Sigmoid colon (tissue), 7 donors: ENCODE data around the gene RRAD. TPM values are rescaled to one million over a fixed set of nuclear protein-coding genes. Genes with fewer than 3 reads are reported as not detected.
A peak's percentile ranks its signal among the peaks of the same experiment; 100 is the strongest.

Source experiments
- DNase-seq: peaks from one replicate; pipeline ENCODE4 v3.0.0-alpha.2; 2019
- H3K27ac ChIP-seq, 4 donors: fragments of 200-600 bp; sonication (generic); one replicate each; pipeline ENCODE4 v1.5.1; 2016 to 2019; ENCODE audit warnings: mild to moderate bottlenecking in 1 of 4
- H3K27me3 ChIP-seq, 3 donors: fragments of 200-600 bp; sonication (generic); one replicate each; pipeline ENCODE4 v1.5.1; 2019; ENCODE audit warnings: mild to moderate bottlenecking in 1 of 3
- H3K36me3 ChIP-seq, 4 donors: fragments of 200-600 bp; sonication (generic); one replicate each; pipeline ENCODE4 v1.5.1; 2016 to 2019
- H3K4me1 ChIP-seq, 4 donors: fragments of 200-600 bp; sonication (generic); one replicate each; pipeline ENCODE4 v1.5.1; 2017 to 2019
- H3K4me3 ChIP-seq, 4 donors: fragments of 200-600 bp; sonication (generic); one replicate each; pipeline ENCODE4 v1.5.1; 2017 to 2019; ENCODE audit warnings: mild to moderate bottlenecking in 2 of 4, moderate library complexity in 1 of 4
- H3K9me3 ChIP-seq, 4 donors: fragments of 200-600 bp in 3 of 4; sonication (generic) in 3 of 4; one replicate each; pipeline versions ENCODE4 v1.5.1 to v1.6.1; 2013 to 2019
- EP300 ChIP-seq, 4 donors: sonication (generic); formaldehyde crosslinking; IDR thresholded peaks; one replicate each; pipeline ENCODE4 v1.6.1; 2017; ENCODE audit warnings: antibody characterized with exemption in 4 of 4
- POLR2A ChIP-seq, 2 donors: fragments of 450-650 bp; IDR thresholded peaks; one replicate each; pipeline ENCODE4 v1.6.1; 2016; ENCODE audit warnings: antibody characterized with exemption in 2 of 2, mild to moderate bottlenecking in 2 of 2, moderate library complexity in 2 of 2
- POLR2AphosphoS5 ChIP-seq, 4 donors: sonication (generic); formaldehyde crosslinking; IDR thresholded peaks; one replicate each; pipeline ENCODE4 v1.6.1; 2017; ENCODE audit warnings: antibody characterized with exemption in 4 of 4
- WGBS, 2 donors: extraction: QIAGEN DNeasy Blood & Tissue Kit; methylation state at CpG; one replicate each; pipeline ENCODE4 v1.1.7; 2013; 5-methylcytosine and 5-hydroxymethylcytosine counted together
- intact Hi-C: fragments of 100-400 bp; cut with DNase I; formaldehyde crosslinking; loops from one replicate; pipeline ENCODE4 v1.15.1; 2023
- polyA plus RNA-seq, 3 donors: library from polyadenylated mRNA; stranded (reverse); fragments of 200-250 nt; gene quantifications; one replicate each; pipeline ENCODE4 v1.2.3, GENCODE V29; 2013
- total RNA-seq, 4 donors: library from RNA; depleted of rRNA; stranded (reverse); fragments of >200 nt; gene quantifications; one replicate each; pipeline ENCODE4 v1.1.0, GENCODE V29; 2016
- TF ChIP-seq, protein P1 (sequence below), 4 experiments: fragments of 450-650 bp in 3 of 4; fragments of 200-600 bp in 1 of 4; IDR thresholded peaks; one replicate each; pipeline ENCODE4 v1.5.1; 2016 to 2019; ENCODE audit warnings: antibody characterized with exemption in 4 of 4, mild to moderate bottlenecking in 3 of 4, moderate library complexity in 2 of 4
- donor health status: healthy with polysubstance abuse.
- donor health status: Bipolar disorder and iron deficiency.
- donor health status: healthy.

RRAD gene
- total and polyA plus RNA-seq, 7 donors: 1.2 to 31.2 (median 10.9) TPM

DNA sequence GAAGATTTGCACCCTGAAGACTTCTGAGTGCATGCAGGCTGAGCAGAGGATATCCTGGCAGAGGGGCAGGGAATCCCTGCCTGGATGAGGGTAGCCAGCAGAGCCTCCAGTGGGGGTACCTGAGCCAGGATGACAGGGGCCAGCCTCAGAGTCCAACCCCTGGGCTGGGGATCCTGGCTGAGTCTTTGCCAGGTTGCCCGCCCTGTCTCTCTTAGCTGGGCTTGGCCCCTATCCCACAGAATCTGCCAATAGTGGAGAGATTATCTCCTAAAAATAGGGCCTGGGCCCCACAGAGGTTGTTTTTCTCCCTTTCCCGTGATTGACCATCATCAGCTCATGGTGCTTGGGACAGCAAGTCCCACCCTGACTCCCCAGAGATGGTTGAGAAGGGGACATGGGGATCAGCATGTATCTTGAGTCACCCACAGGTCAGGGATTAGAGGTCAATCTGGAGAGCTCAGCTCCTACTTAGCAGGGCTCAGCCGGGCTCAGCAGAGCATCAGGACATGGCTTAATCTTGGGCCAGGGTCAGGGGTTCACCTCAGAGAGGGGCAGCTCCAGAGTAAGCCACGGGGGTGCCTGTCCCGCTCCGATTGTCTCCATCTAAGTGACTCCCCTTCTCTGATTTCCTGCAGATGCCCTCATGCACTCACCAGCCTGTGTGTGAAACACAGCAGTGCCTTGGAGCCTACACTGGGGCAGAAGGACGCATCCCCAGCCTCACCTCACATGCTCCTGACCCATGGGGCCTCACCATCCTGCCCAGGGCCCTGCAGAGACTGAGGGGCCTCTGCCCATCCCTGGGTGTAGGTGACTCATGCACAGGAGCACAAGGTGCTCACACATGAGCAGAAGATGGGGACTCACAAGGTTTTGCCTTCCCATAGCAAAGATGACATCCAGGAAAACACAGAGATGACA, 18.2 kb downstream of the RRAD start:
- H3K9me3 ChIP-seq: no peaks in the 10 kb centered on the region
- H3K27me3 ChIP-seq: no peaks in the 10 kb centered on the region
- intact Hi-C loops: no loop called here
- H3K4me3 ChIP-seq: no peak overlapping the region
- H3K4me1 ChIP-seq: peaks cover 0 to 42% (median 40%) of the 10 kb centered on the region in 4 donors
- TF ChIP-seq POLR2AphosphoS5 (IDR thresholded peaks at IDR 0.05) (no peak), POLR2A (IDR thresholded peaks at IDR 0.05) (no peak), EP300 (IDR thresholded peaks at IDR 0.05) (no peak)
- TF ChIP-seq, protein P1, sequence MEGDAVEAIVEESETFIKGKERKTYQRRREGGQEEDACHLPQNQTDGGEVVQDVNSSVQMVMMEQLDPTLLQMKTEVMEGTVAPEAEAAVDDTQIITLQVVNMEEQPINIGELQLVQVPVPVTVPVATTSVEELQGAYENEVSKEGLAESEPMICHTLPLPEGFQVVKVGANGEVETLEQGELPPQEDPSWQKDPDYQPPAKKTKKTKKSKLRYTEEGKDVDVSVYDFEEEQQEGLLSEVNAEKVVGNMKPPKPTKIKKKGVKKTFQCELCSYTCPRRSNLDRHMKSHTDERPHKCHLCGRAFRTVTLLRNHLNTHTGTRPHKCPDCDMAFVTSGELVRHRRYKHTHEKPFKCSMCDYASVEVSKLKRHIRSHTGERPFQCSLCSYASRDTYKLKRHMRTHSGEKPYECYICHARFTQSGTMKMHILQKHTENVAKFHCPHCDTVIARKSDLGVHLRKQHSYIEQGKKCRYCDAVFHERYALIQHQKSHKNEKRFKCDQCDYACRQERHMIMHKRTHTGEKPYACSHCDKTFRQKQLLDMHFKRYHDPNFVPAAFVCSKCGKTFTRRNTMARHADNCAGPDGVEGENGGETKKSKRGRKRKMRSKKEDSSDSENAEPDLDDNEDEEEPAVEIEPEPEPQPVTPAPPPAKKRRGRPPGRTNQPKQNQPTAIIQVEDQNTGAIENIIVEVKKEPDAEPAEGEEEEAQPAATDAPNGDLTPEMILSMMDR (IDR thresholded peaks at IDR 0.05): no peak
- H3K27ac ChIP-seq: peak overlapping the region in 1 of 4 donors; percentile 17
- WGBS, 2 donors: 79 to 82% methylated on average over 7 of the region's 7 CpGs
- H3K36me3 ChIP-seq: no peaks in the 10 kb centered on the region
- no peak for DNase-seq

DNA sequence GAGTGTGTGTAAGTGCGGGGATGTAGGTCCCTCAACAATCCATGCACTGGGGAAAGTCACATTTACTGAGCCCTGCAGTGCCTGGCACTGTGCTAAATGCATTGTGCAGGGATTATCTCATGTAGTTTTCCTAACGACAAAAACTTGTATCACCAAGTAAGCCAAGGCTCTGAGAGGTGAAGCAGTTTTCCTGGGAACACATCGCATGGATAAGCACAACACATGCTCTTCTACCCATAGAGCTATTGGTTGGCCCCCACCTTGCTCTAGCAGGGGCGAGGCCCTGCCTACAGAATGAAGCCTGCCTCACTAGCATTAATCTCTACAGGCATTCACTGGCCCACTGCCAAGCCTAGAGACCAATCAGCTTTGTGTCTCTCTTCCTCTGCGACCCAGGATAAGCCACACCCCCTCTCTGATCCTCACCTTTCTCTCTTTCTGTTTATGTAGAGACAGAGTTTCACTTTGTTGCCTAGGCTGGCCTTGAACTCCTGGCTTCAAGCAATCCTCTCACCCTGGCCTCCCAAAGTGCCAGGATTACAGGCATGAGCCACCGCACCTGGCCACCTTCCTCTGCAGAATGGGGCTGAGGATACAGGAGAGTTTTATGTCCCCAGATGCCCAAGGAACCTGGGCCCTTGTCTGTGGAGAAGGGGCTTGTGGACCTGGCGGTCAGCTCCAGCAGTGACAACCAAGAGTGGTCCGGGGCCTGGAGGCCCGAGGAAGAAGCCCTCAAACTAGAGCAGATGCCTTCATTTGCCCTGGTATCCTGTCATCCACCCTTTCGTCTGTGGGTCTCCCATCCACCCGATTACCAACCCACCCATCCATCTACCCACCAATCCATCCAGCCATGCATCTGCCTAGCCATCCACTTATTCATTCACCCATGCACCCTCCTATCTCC, 19.4 kb downstream of the RRAD start:
- Histone ChIP-seq H3K27ac (peak overlapping the region; percentile 84 to 96 (median 90)), H3K4me1 (peaks cover 0 to 54% (median 52%) of the 10 kb centered on the region in 4 donors), H3K36me3 (no peaks in the 10 kb centered on the region), H3K27me3 (no peaks in the 10 kb centered on the region), H3K9me3 (no peaks in the 10 kb centered on the region), H3K4me3 (no peak overlapping the region)
- DNase-seq: no peak
- 56 to 76% methylated on average over 11 of the region's 11 CpGs for WGBS, 2 donors
- intact Hi-C loops: no loop called here
- no peak for TF ChIP-seq POLR2AphosphoS5 (IDR thresholded peaks at IDR 0.05)
- TF ChIP-seq, protein P1 (IDR thresholded peaks at IDR 0.05): no peak
- TF ChIP-seq EP300 (IDR thresholded peaks at IDR 0.05): no peak
- no peak for TF ChIP-seq POLR2A (IDR thresholded peaks at IDR 0.05)

DNA sequence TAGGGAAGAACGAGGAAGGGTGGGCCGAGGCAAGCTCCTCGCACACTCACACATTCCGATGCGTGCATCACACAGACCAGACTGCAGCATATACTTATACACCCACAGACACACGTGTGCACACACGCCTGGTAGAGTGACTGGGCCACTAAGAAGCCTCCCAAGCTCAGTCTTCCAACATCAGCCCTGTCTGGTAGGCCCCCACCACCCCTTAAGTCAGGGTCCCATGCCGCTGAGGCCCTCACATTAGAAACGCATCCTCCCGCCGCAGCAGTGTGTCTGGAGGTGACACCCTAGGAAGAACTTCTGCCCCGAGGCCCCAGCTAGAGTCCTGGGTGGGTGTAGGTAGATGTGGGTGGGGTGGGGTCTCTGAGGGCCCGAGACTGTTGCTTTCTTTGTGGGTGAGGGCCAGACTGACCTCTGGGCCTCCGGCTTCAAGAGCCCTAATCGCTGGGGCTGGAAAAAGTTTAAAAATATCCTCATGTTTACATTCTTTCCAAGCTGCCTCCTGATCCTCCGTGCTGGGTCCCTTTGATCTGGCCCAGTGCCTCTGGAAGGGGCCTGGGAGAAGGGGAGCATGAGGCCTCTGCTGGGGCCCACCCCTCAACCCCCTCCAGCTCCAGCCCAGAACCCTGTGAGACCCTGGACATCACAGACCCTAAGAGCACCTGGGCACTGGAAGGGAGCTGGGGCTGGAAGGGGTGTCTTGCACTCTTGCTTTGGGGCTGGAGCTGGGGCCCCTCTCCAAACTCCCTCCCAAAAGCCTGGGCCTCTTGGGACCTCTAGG, 20.3 kb downstream of the RRAD start:
- H3K4me3 ChIP-seq: peak overlapping the region in 2 of 4 donors; percentile 11 to 34
- peaks cover 0 to 63% (median 61%) of the 10 kb centered on the region in 4 donors for H3K4me1 ChIP-seq
- intact Hi-C loops: no loop called here

DNA sequence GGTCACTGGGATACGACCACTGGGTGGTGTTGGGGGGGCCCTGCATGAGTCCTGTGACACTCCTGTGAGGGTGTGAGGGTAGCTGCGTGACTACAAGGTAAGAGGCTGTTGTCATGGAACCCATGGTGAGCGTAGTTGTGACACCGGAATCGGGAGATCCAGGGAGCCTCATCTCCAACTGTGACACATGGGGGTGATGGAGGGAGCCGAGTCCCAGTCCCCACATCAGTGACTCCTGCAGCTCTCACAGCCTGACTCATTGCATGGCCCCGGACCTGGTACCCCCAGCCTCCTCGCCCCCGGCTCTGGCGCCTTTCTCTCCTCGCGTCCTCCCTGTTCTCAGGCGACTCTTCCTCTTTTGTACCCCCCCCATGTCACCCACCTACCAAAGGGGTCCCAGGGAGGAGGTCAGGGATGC, 20.9 kb downstream of the RRAD start:
- TF ChIP-seq EP300 (IDR thresholded peaks at IDR 0.05) (no peak), POLR2AphosphoS5 (IDR thresholded peaks at IDR 0.05) (no peak), POLR2A (IDR thresholded peaks at IDR 0.05) (no peak)
- TF ChIP-seq, protein P1 (IDR thresholded peaks at IDR 0.05): no peak
- Histone ChIP-seq H3K4me3 (peak overlapping the region in 2 of 4 donors; percentile 11 to 34), H3K36me3 (no peaks in the 10 kb centered on the region), H3K27ac (peak overlapping the region; percentile 84 to 96 (median 90)), H3K27me3 (no peaks in the 10 kb centered on the region), H3K4me1 (peaks cover 0 to 69% (median 67%) of the 10 kb centered on the region in 4 donors), H3K9me3 (no peaks in the 10 kb centered on the region)
- intact Hi-C loops: no loop called here
- DNase-seq: no peak
- WGBS, 2 donors: 93% methylated on average over 13 of the region's 13 CpGs

More for the DNA sequence above, 20.3 kb downstream of the RRAD start:
- Histone ChIP-seq H3K36me3 (no peaks in the 10 kb centered on the region), H3K27me3 (no peaks in the 10 kb centered on the region), H3K9me3 (no peaks in the 10 kb centered on the region), H3K27ac (peak overlapping the region; percentile 84 to 96 (median 90))
- 71 to 73% methylated on average over 16 of the region's 16 CpGs for WGBS, 2 donors
- DNase-seq: no peak
- TF ChIP-seq, protein P1 (IDR thresholded peaks at IDR 0.05): no peak
- peak in 1 of 4 donors; percentile 36 for TF ChIP-seq EP300 (IDR thresholded peaks at IDR 0.05)
